Measurements from ENCODE around the gene SNX33. TPM values are rescaled to one million over a fixed set of nuclear protein-coding genes. Genes with fewer than 3 reads are reported as not detected.

SNX33 gene
- total and polyA plus RNA-seq, 11 donors = 7.7 to 20.9 (median 11.3) TPM

DNA sequence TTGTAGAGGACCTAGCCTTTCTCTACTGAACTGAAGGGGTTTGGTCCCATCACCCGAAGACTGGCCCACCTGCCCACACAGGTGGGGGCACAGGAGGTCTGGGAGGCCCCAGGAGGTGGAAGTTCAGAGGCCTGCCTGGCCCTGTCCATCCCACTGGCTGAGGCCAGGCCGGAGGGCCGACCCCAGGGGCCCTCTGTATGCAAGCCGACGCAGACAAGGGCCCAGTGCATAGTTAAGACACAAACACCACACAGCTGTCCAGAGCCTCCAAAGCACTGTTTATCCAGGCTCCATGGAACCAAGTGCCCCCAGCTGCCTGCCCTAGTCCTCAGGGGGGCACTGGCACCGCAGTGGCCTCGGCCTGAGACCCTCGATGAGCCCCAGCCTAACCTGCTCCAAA lies 26.7 kb downstream of the SNX33 start:
- 46 to 90% (median 71%) methylated on average over 5 to 8 of the region's 8 CpGs for WGBS, 4 donors
- intact Hi-C loops (cut with DNase I) = loop anchor here in 5 of 10 donors (5.0 to 10.0 kb wide), 3 partner anchors 37 to 310 kb away; partner anchors contain the start of gene MAN2C1 (in 1 of the 5)
- peaks cover 0 to 8% (median 0%) of the 10 kb centered on the region in 9 donors for H3K36me3 ChIP-seq

GRCh38 chr15:75675579-75676404 lies 28.1 kb downstream of the SNX33 start:
- peak overlapping the region in 4 of 12 donors; percentile 12 to 89 (median 41) for H3K27ac ChIP-seq
- H3K27me3 ChIP-seq = no peaks in the 10 kb centered on the region
- TF ChIP-seq POLR2A (IDR thresholded peaks at IDR 0.05) = no peak
- TF ChIP-seq, protein P1, sequence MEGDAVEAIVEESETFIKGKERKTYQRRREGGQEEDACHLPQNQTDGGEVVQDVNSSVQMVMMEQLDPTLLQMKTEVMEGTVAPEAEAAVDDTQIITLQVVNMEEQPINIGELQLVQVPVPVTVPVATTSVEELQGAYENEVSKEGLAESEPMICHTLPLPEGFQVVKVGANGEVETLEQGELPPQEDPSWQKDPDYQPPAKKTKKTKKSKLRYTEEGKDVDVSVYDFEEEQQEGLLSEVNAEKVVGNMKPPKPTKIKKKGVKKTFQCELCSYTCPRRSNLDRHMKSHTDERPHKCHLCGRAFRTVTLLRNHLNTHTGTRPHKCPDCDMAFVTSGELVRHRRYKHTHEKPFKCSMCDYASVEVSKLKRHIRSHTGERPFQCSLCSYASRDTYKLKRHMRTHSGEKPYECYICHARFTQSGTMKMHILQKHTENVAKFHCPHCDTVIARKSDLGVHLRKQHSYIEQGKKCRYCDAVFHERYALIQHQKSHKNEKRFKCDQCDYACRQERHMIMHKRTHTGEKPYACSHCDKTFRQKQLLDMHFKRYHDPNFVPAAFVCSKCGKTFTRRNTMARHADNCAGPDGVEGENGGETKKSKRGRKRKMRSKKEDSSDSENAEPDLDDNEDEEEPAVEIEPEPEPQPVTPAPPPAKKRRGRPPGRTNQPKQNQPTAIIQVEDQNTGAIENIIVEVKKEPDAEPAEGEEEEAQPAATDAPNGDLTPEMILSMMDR (IDR thresholded peaks at IDR 0.05) = no peak
- intact Hi-C loops (cut with DNase I) = loop anchor here in 2 of 10 donors (10.0 kb wide), 2 partner anchors 61 to 311 kb away; partner anchors contain the start of gene MAN2C1 (in 1 of the 2)
- H3K9me3 ChIP-seq = no peaks in the 10 kb centered on the region
- no peak overlapping the region for H3K4me3 ChIP-seq
- DNase-seq (no peak), ATAC-seq (peak in 1 of 4 donors; percentile 1)
- peaks cover 15 to 54% (median 28%) of the 10 kb centered on the region in 12 donors for H3K4me1 ChIP-seq
- peaks cover 0 to 8% (median 0%) of the 10 kb centered on the region in 9 donors for H3K36me3 ChIP-seq
- 88 to 94% (median 91%) methylated on average over 30 to 41 of the region's 41 CpGs for WGBS, 4 donors

More for the DNA sequence above, 26.7 kb downstream of the SNX33 start:
- H3K4me3 ChIP-seq = no peak overlapping the region
- H3K27ac ChIP-seq = peak overlapping the region in 2 of 12 donors; percentile 81 to 89
- H3K4me1 ChIP-seq = peaks cover 15 to 63% (median 28%) of the 10 kb centered on the region in 12 donors
- no peak for DNase-seq
- H3K9me3 ChIP-seq = no peaks in the 10 kb centered on the region
- no peak for TF ChIP-seq POLR2A (IDR thresholded peaks at IDR 0.05)
- TF ChIP-seq, protein P1 (IDR thresholded peaks at IDR 0.05) = no peak
- H3K27me3 ChIP-seq = no peaks in the 10 kb centered on the region
- no peak for ATAC-seq

DNA sequence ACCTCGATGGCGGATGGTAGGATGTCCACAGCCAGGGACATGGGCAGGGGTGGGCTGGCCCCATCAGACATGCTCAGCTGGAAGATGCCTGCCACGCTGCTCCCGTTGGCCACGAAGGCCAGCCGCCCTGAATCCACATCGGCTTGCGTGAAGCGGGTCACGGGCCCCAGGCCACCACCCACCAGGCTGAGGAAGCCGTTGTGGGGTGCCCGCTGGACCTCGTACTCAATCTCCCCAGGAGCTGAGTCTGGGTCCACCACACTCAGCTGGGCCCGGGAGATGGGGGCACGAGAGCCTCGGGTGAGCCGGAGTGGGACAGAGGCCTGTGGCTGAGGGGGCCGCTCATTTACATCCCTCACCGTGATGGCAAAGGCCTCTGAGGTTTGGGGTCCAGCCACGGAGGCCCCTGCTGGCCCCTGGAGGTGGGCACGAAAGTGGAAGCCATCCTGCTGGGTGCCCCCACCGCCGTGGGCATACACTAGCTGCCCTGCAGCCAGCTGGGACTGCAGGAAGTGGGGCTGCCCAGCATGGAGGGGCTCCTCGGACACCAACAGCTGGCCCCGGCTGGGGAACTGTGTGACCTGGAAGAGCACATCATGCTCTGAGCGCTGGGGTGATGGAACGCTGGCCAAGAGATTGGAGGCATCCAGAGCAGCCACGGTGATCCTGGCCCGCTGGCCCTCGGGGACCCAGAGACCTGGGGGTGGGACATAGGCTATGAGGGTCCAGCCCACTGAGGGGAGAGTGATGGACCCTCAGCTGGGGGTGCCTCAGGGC lies 29.2 kb downstream of the SNX33 start:
- Histone ChIP-seq H3K36me3 (peaks cover 0 to 8% (median 0%) of the 10 kb centered on the region in 9 donors), H3K4me3 (no peak overlapping the region), H3K4me1 (peaks cover 15 to 43% (median 28%) of the 10 kb centered on the region in 12 donors), H3K27ac (peak overlapping the region in 1 of 12 donors; percentile 89), H3K9me3 (no peaks in the 10 kb centered on the region), H3K27me3 (no peaks in the 10 kb centered on the region)
- ATAC-seq = no peak
- no peak for DNase-seq
- no peak for TF ChIP-seq POLR2A (IDR thresholded peaks at IDR 0.05)
- TF ChIP-seq, protein P1 (IDR thresholded peaks at IDR 0.05) = no peak
- 71 to 89% (median 87%) methylated on average over 15 to 30 of the region's 30 CpGs for WGBS, 4 donors
- intact Hi-C loops (cut with DNase I) = loop anchor here in 2 of 10 donors (10.0 kb wide), 2 partner anchors 62 to 312 kb away; partner anchors contain the start of gene MAN2C1 (in 1 of the 2)

All from heart left ventricle (tissue), 16 donors.